HuH-7 (cell line): Measurements from ENCODE around the gene PTGIS.
"Not testable (repeated sequence)": the region's sequence is repeated elsewhere in the genome, so short reads cannot be mapped to it uniquely, and the experiment has no call there.

Source experiments
- DNase-seq: peaks from one replicate; pipeline ENCODE4 v3.0.0; 2011; ENCODE audit warnings: low spot score

PTGIS gene

GRCh38 chr20:49567421-49568277, at the start of gene PTGIS:
PTGIS (minus strand) TSS chr20:49568137; CDS start chr20:49568116, 21 bp downstream.
- DNase-seq: no peak

- DNase-seq: not testable (repeated sequence)
These were observed 49.5 kb upstream of the PTGIS start for GRCh38 chr20:49617394-49617793.

- no peak for DNase-seq
These were observed 48.4 kb upstream of the PTGIS start for GRCh38 chr20:49616154-49617007.

GRCh38 chr20:49615401-49616153, 47.6 kb upstream of the PTGIS start:
- no peak for DNase-seq

GRCh38 chr20:49615051-49615400, 47.1 kb upstream of the PTGIS start:
- not testable (repeated sequence) for DNase-seq

GRCh38 chr20:49614338-49615050, 46.6 kb upstream of the PTGIS start:
- peak; percentile 55 for DNase-seq

- no peak for DNase-seq
These were observed 44.3 kb upstream of the PTGIS start for GRCh38 chr20:49612127-49612738.

- not testable (repeated sequence) for DNase-seq
These were observed 43.7 kb upstream of the PTGIS start for GRCh38 chr20:49611539-49612126.

GRCh38 chr20:49610691-49611538, 43.0 kb upstream of the PTGIS start:
- peak; percentile 94 for DNase-seq

GRCh38 chr20:49608752-49609670, 41.1 kb upstream of the PTGIS start:
- peak; percentile 80 for DNase-seq

- DNase-seq: no peak
These were observed 39.6 kb upstream of the PTGIS start for GRCh38 chr20:49607568-49607967.

- peak; percentile 73 for DNase-seq
These were observed 35.3 kb upstream of the PTGIS start for GRCh38 chr20:49603209-49603627.

GRCh38 chr20:49602345-49603208, 34.6 kb upstream of the PTGIS start:
- DNase-seq: no peak

- DNase-seq: no peak
These were observed 33.4 kb upstream of the PTGIS start for GRCh38 chr20:49601153-49601924.

- no peak for DNase-seq
These were observed 31.8 kb upstream of the PTGIS start for GRCh38 chr20:49599746-49600113.

GRCh38 chr20:49597825-49598395, 30.0 kb upstream of the PTGIS start:
- no peak for DNase-seq
